H1 (cell line): ENCODE results near the gene RPP25. TPM values are rescaled to one million over a fixed set of nuclear protein-coding genes. Genes with fewer than 3 reads are reported as not detected.

Experiments
- CTCF ChIA-PET: fragments of 300-600 bp; sonication (Branson Sonifier 250); formaldehyde crosslinking; loops from one replicate; lab custom pipeline; 2021; ENCODE audit not compliant: partially characterized antibody; lab: Charles Lee
- POLR2A ChIA-PET: fragments of 300-600 bp; sonication (Branson Sonifier 250); formaldehyde crosslinking; loops from one replicate; lab custom pipeline; 2021; ENCODE audit warnings: inconsistent platforms; ENCODE audit not compliant: partially characterized antibody; lab: Charles Lee
- DNase-seq, 2 experiments: peaks; one replicate each; pipeline versions ENCODE4 v3.0.0 to v3.0.0-alpha.2; 2010 to 2022; ENCODE audit warnings: low spot score in 2 of 2, low read depth in 1 of 2, mixed read lengths in 1 of 2
- FAIRE-seq: peaks from 2 replicates; lab custom pipeline; 2011; peaks lifted over from hg19 to GRCh38; lab: Jason Lieb, UNC
- H2AFZ ChIP-seq: 2 replicates; pipeline ENCODE4 v1.8.1; 2012; ENCODE audit warnings: low read length, inconsistent platforms
- H2AK5ac ChIP-seq: 2 replicates; pipeline ENCODE4 v1.6.1; 2013; ENCODE audit warnings: low read depth, low read length
- H2BK120ac ChIP-seq: replicated peaks from 2 replicates; pipeline ENCODE3; 2013; ENCODE audit warnings: low read depth, low read length, inconsistent platforms
- H2BK12ac ChIP-seq: 2 replicates; pipeline ENCODE4 v1.6.1; 2013; ENCODE audit warnings: low read depth, low read length
- H2BK15ac ChIP-seq: 2 replicates; pipeline ENCODE4 v1.6.1; 2013; ENCODE audit warnings: low read length
- H2BK20ac ChIP-seq: 2 replicates; pipeline ENCODE4 v1.6.1; 2013; ENCODE audit warnings: low read length
- H2BK5ac ChIP-seq: 2 replicates; pipeline ENCODE4 v1.6.1; 2013; ENCODE audit warnings: low read depth, low read length
- H3K14ac ChIP-seq: 2 replicates; pipeline ENCODE4 v1.6.1; 2013; ENCODE audit warnings: inconsistent platforms; ENCODE audit not compliant: insufficient read length
- H3K18ac ChIP-seq: 2 replicates; pipeline ENCODE4 v1.6.1; 2013; ENCODE audit warnings: low read length; ENCODE audit errors: extremely low read depth
- H3K23ac ChIP-seq: 2 replicates; pipeline ENCODE4 v1.6.1; 2013; ENCODE audit warnings: inconsistent platforms; ENCODE audit not compliant: insufficient read length
- H3K23me2 ChIP-seq: 2 replicates; pipeline ENCODE4 v1.6.1; 2013; ENCODE audit warnings: low read depth, low read length
- H3K27ac ChIP-seq: 2 replicates; pipeline ENCODE4 v1.6.1; 2011; ENCODE audit warnings: low read depth, low read length, inconsistent platforms
- H3K27me3 ChIP-seq, 4 experiments: replicated peaks in 1 of 4; 1 replicate in 1 of 4; 2 replicates in 3 of 4; pipeline versions ENCODE4 v1.6.1 to v1.8.1; 2011 to 2013; ENCODE audit warnings: low read length in 3 of 4, mild to moderate bottlenecking in 3 of 4, inconsistent platforms in 2 of 4, mixed read lengths in 2 of 4, moderate library complexity in 1 of 4; ENCODE audit not compliant: control insufficient read depth in 3 of 4, insufficient read depth in 3 of 4; ENCODE audit errors: extremely low read depth in 1 of 4
- H3K36me3 ChIP-seq, 4 experiments: 2 replicates each; pipeline versions ENCODE4 v1.6.1 to v1.8.1; 2011 to 2013; ENCODE audit warnings: mild to moderate bottlenecking in 4 of 4, low read length in 3 of 4, moderate library complexity in 2 of 4, control low read depth in 1 of 4, inconsistent platforms in 1 of 4; ENCODE audit not compliant: insufficient read depth in 4 of 4, control insufficient read depth in 2 of 4
- H3K4ac ChIP-seq: replicated peaks from 2 replicates; pipeline ENCODE3; 2013; ENCODE audit warnings: low read length, low read depth, mixed read lengths, inconsistent platforms; ENCODE audit not compliant: insufficient read length
- H3K4me1 ChIP-seq, 4 experiments: replicated peaks in 1 of 4; 1 replicate in 1 of 4; 2 replicates in 3 of 4; pipeline versions ENCODE4 v1.6.1 to v1.8.1; 2011 to 2013; ENCODE audit warnings: low read length in 3 of 4, inconsistent platforms in 2 of 4, mixed read lengths in 1 of 4; ENCODE audit not compliant: insufficient read depth in 4 of 4, control insufficient read depth in 3 of 4
- H3K4me2 ChIP-seq, 2 experiments: 2 replicates each; pipeline versions ENCODE4 v1.6.1 to v1.8.1; 2011 to 2013; ENCODE audit warnings: low read depth in 2 of 2, low read length in 2 of 2, control low read depth in 1 of 2, inconsistent platforms in 1 of 2, mild to moderate bottlenecking in 1 of 2; ENCODE audit not compliant: insufficient read depth in 1 of 2
- H3K4me3 ChIP-seq, 4 experiments: fragments of 200-600, 300-600 bp in 1 of 4; sonication (generic), shearing (Covaris generic), sonication (Bioruptor Twin) in 1 of 4; 2 replicates each; pipeline versions ENCODE4 v1.5.1 to v1.8.1; 2011 to 2016; ENCODE audit warnings: low read length in 4 of 4, low read depth in 3 of 4, control low read depth in 2 of 4, inconsistent platforms in 2 of 4, mild to moderate bottlenecking in 2 of 4, mixed read lengths in 1 of 4, moderate library complexity in 1 of 4; ENCODE audit not compliant: insufficient read depth in 2 of 4; ENCODE audit errors: extremely low read depth in 1 of 4
- H3K56ac ChIP-seq: replicated peaks from 2 replicates; pipeline ENCODE3; 2013; ENCODE audit warnings: low read depth, mild to moderate bottlenecking, mixed read lengths, low read length, inconsistent platforms; ENCODE audit not compliant: insufficient read length
- H3K79me1 ChIP-seq: 2 replicates; pipeline ENCODE4 v1.6.1; 2013; ENCODE audit warnings: low read depth, low read length, control low read depth
- H3K79me2 ChIP-seq, 2 experiments: 2 replicates each; pipeline versions ENCODE4 v1.6.1 to v1.8.1; 2012 to 2013; ENCODE audit warnings: low read length in 2 of 2, mild to moderate bottlenecking in 2 of 2, inconsistent platforms in 1 of 2; ENCODE audit not compliant: insufficient read depth in 2 of 2, control insufficient read depth in 1 of 2
- H3K9ac ChIP-seq, 4 experiments: replicated peaks in 1 of 4; 1 replicate in 1 of 4; 2 replicates in 3 of 4; pipeline versions ENCODE4 v1.6.1 to v1.8.1; 2011 to 2013; ENCODE audit warnings: low read depth in 3 of 4, low read length in 3 of 4, control low read depth in 2 of 4, mild to moderate bottlenecking in 2 of 4, moderate library complexity in 2 of 4, inconsistent platforms in 1 of 4; ENCODE audit errors: extremely low read depth in 1 of 4
- H3K9me3 ChIP-seq, 2 experiments: 2 replicates each; pipeline versions ENCODE4 v1.6.1 to v1.8.1; 2012 to 2013; ENCODE audit warnings: mild to moderate bottlenecking in 2 of 2, moderate library complexity in 2 of 2, control low read depth in 1 of 2, inconsistent platforms in 1 of 2, low read depth in 1 of 2, low read length in 1 of 2, mixed read lengths in 1 of 2; ENCODE audit not compliant: insufficient read depth in 2 of 2
- H4K20me1 ChIP-seq, 2 experiments: replicated peaks in 1 of 2; 2 replicates each; pipeline versions ENCODE3 to v1.8.1; 2011 to 2013; ENCODE audit warnings: inconsistent platforms in 2 of 2, low read length in 2 of 2, mild to moderate bottlenecking in 1 of 2; ENCODE audit not compliant: insufficient read depth in 2 of 2, control insufficient read depth in 1 of 2
- H4K5ac ChIP-seq: 2 replicates; pipeline ENCODE4 v1.6.1; 2013; ENCODE audit warnings: low read length, low read depth, mixed read lengths, inconsistent platforms; ENCODE audit not compliant: insufficient read length
- H4K8ac ChIP-seq: 2 replicates; pipeline ENCODE4 v1.8.0; 2013; ENCODE audit warnings: mild to moderate bottlenecking, moderate library complexity, low read length, inconsistent platforms; ENCODE audit not compliant: insufficient read depth; ENCODE audit errors: extremely low read depth
- H4K91ac ChIP-seq: replicated peaks from 2 replicates; pipeline ENCODE3; 2013; ENCODE audit warnings: low read length, mixed read lengths, inconsistent platforms; ENCODE audit not compliant: insufficient read length
- SP4 ChIP-seq: IDR thresholded peaks from 2 replicates; pipeline ENCODE4 v1.6.1; 2012; ENCODE audit warnings: low read length, inconsistent platforms
- WGBS, 2 experiments: shearing (Covaris generic) in 1 of 2; methylation state at CpG; one replicate each; pipeline versions ENCODE4 v1.1.6 to v1.1.7; 2013 to 2015; ENCODE audit warnings: low lambda C conversion rate in 2 of 2, mixed read lengths in 2 of 2, inconsistent platforms in 1 of 2, low coverage in 1 of 2, missing lambda C conversion rate in 1 of 2; ENCODE audit not compliant: insufficient replicate concordance in 2 of 2, insufficient coverage in 1 of 2, insufficient read length in 1 of 2; ENCODE audit errors: extremely low coverage in 1 of 2, missing lambda C conversion rate in 1 of 2; 5-methylcytosine and 5-hydroxymethylcytosine counted together
- polyA plus RNA-seq, 7 experiments: library from polyadenylated mRNA; depleted of rRNA in 3 of 7; stranded (reverse) in 5 of 7; unstranded in 2 of 7; fragments of >200 nt in 5 of 7; fragments of 200-250 nt in 2 of 7; gene quantifications; 1 replicate in 5 of 7; 2 replicates in 1 of 7; 4 replicates in 1 of 7; pipeline versions ENCODE4 v1.2.1 to v1.2.3, GENCODE V29; 2011 to 2013; ENCODE audit warnings: missing spikeins in 2 of 7, mixed read lengths in 2 of 7
- total RNA-seq: library from RNA; stranded (reverse); fragmentation: NEBNext Ultra II Directional; extraction: Animal tissue kit (Norgen Biotek cat#: 25700); gene quantifications from 2 replicates; pipeline ENCODE4 v1.2.1, GENCODE V29; 2021

Gene RPP25
- total and polyA plus RNA-seq, 2 of the 8 experiments (the other 6 are each of a cell fraction or from before 2014, with no cell fraction given): 17.4 to 19.8 TPM

- Histone ChIP-seq H3K79me1 (no peaks in the 10 kb centered on the region; the same call in 1 of the 2 replicates), H3K27ac (no peak overlapping the region), H3K4me2 (no peak overlapping the region), H4K20me1 (peaks cover 0 to 3% of the 10 kb centered on the region in 2 experiments), H3K23ac (no peak overlapping the region), H3K79me2 (0 out of 4 replicates have a peak, but pooled peaks cover 0 to 6% of the 10 kb centered on the region in 2 experiments), H4K91ac (no peak overlapping the region), H3K4ac (no peak overlapping the region), H2BK12ac (no peak overlapping the region), H3K9ac (no peak overlapping the region), H3K9me3 (no peaks in the 10 kb centered on the region), H2BK120ac (no peak overlapping the region), H3K27me3 (peaks cover 0 to 3% (median 0%) of the 10 kb centered on the region in 4 experiments; a peak in 3 of 7 replicates), H2AFZ (no peak overlapping the region), H2AK5ac (no peak overlapping the region), H3K14ac (no peak overlapping the region), H3K23me2 (peaks cover 9% of the 10 kb centered on the region), H3K18ac (no peak overlapping the region), H2BK15ac (no peak overlapping the region), H3K36me3 (no peaks in the 10 kb centered on the region), H3K4me3 (no peak overlapping the region), H2BK20ac (no peak overlapping the region), H4K8ac (no peak overlapping the region), H4K5ac (no peak overlapping the region), H3K56ac (no peak overlapping the region), H2BK5ac (no peak overlapping the region), H3K4me1 (peaks cover 0 to 7% (median 4%) of the 10 kb centered on the region in 4 experiments; a peak in 6 of 7 replicates)
- CTCF ChIA-PET: interaction anchor here (0.7 to 2.1 kb wide), 3 partner anchors 33 to 42 kb away, joined by 3 to 6 read pairs (median 3); partner anchors contain the start of gene RPP25
- POLR2A ChIA-PET: no interaction called here
- FAIRE-seq (no peak), DNase-seq (no peak)
- 69% methylated on average over 1 of the region's 1 CpG; no CpG with 5 or more reads in 1 of the 2 experiments for WGBS, 2 experiments
- no peak for TF ChIP-seq SP4
These were observed 36.0 kb upstream of the RPP25 start for GRCh38 chr15:74992619-74993018.
